GM19397 (cell line): ENCODE measurements around the gene RAB31.

Experiments used
- ATAC-seq: cut with Tn5 transposase; IDR thresholded peaks from one replicate; pipeline ENCODE4 v1.9.1; 2021; ENCODE audit warnings: mild to moderate bottlenecking, moderate library complexity; ENCODE audit not compliant: unreplicated experiment

Gene RAB31

DNA sequence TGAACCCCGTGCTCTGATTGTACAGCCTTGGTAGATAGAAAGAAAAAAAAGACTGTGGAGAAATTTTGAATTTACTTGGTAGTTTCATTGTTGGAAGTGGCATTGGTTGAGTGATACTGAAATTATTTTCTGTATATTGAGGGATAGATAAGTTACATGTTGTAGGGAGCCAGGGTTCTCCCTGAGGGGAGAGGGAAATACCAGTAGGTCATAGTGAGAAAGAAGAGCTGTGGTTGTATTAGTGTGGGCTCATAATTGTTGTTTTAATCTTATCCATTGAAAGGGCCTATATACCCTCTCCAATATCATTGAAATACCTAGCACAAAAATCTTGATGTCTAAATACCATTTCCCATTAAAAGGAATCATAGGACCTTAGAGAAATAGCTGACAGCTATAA lies 16.9 kb upstream of the RAB31 start:
- ATAC-seq = no peak

DNA sequence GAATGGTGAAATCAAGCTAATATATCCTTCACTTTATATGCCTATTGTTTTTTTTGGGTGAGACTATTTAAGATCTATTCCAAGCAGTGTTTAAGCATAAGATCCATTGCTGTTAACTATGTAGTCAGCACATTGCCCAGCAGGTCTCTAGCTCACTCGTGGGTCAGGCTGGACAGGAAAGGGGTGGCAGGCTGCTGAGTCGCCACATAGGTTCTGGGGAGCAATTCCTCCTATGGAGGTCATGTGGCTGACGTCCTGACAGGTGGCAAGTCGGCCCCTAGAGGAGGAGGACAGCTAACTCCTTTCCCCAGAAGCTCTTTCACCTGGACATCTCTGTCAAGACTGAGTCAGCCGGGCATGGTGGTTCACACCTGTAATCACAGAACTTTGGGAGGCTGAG lies 13.9 kb upstream of the RAB31 start:
- ATAC-seq = no peak

DNA sequence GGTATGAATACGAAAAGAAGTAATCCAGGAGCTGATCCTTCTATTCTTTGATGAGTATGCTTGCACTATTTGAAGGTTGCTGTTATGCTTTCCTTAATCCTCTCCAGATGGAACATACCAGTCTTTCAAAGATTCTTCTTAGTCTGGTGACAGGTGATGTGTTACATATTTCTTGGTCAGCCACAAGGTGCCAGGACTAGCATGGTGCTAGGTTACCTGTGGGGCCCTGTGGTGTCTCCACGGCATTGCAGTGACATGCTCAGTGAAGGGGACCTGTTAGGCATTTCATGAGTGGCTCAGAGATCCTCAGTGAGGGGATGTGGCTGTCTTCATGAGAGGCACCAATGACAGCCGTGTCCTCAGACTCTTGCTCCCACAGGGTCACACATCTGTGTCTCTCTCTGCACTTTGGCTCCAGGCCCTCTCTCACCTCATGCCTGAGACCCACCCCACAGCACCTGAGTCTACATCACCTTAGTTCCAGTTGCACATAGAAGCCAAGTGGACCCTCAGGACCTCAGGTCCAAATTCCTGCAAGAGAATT lies 13.1 kb upstream of the RAB31 start:
- ATAC-seq = no peak

GRCh38 chr18:9695605-9696004 lies 12.5 kb upstream of the RAB31 start:
- ATAC-seq = no peak

DNA sequence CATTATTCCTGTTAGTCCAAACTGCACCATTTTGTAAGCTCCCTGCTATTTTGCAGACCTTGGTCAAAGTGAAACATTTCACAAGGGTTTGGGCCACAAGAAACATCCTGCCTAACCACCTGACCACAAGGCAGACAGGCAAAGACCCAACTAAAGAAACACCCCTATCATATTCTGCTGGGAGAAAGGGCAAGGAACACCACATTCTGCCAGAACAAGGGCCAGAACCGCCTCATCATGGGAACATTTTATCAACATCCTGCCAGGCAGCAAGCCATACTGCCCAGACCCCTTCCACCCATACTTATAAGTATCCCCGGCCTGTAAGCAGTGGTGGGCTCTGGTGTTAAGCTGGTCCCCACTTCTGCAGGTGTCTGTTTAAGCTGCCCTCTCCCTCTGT lies 12.0 kb upstream of the RAB31 start:
- no peak for ATAC-seq

GRCh38 chr18:9696701-9697100 lies 11.4 kb upstream of the RAB31 start:
- no peak for ATAC-seq

GRCh38 chr18:9697121-9697520 lies 11.0 kb upstream of the RAB31 start:
- no peak for ATAC-seq

GRCh38 chr18:9698497-9698896 lies 9.6 kb upstream of the RAB31 start:
- no peak for ATAC-seq

DNA sequence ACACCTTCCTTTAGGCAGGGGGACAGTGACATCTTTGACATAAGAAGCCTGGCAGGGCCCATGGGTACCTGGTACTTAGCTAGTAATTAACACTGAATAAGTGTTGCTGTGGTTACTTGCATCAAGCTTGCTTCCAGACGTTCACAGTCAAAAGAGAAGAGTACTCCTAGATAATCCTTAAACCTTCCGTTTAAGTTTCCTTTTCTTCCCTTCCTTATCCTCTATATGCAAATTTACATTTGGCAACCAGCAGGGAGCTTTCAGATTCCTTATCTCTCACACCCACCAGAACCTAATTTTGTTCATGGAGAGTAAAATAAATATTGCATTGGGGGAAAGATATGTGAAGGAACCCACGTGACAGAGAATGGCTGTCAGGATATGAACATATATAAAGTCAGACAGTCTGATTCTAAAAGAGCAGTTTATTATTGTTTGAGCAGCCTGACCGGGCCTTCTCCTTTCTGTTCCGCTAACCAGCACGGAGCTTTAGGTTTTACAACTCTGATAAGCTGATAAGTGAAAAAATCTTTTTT lies 7.8 kb upstream of the RAB31 start:
- ATAC-seq = no peak

DNA sequence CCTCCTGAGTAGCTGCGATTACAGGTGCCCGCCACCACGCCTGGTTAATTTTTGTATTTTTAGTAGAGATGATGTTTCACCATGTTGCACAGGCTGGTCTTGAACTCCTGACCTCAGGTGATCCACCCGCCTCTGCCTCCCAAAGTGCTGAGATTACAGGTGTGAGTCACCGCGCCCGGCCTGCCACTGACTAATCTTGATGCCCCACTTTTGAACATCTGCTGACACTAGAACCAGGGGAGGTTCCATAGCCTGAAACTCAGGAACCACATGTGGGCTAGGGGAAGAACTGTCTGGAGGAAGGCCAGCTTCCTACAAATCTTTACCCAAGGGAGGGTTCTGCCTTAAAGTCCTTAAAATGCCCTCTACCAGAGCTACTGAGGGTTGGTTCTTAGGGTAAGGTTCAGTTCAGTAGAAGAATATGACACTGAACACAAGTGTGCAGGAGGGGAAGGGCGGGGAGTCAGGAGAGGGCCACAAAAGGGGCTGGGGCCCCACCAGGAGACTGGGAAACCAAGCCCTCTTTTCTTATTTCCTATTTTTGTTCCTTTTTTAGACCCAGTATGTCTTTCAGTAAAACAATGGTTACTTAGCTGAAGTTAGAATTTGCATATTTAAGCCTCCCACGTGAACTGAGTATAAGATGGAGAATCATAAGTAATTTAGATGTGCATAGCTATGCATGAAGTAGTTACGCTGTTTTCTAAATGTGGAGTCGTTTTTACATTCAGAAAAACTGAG lies 6.3 kb upstream of the RAB31 start:
- no peak for ATAC-seq

DNA sequence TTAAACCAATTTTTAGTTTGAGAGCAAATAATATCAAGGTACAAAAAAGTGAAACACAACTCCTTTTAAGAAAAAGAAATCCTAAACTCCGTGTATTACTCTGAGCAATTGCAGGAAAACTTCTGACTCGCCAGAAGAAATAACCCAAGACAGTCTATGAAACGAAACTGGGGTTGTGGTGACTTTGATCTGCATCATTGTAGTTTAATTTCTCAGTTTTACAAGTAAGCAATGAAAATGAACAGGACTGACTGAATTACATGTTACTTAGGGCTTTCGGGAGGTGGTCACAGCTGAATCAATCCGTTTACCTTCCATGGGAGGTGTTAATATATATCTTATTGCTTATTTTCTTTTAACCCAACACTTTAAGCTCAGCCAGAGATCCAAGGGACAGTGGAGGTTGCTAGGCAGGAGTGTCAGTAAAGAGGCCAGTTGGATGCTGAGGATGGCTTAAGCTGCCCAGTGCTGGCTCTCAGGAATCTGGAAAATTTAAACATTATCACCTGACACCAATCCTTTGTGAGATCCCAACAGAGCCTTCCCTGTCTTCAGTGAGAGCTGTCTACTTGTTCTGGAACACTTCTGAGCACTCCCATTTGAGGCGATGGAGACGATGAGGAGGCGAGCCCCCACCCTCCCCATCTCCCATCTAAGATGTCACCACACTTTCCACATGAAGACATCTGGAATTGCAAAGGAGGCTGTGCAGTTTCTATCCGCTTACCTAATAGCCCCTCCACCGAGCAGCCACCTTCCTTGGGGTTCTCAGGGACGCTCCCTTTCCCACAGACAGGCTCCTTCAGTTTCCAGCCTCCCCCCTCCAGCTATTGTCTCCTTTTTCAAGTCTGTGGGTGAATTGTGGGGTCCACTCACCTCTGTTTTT lies 3.6 kb upstream of the RAB31 start:
- no peak for ATAC-seq

GRCh38 chr18:9705183-9705829 lies 2.8 kb upstream of the RAB31 start:
- no peak for ATAC-seq

GRCh38 chr18:9706081-9706935 lies 1.8 kb upstream of the RAB31 start:
- no peak for ATAC-seq

GRCh38 chr18:9707381-9708056 lies 582 bp upstream of the RAB31 start:
- no peak for ATAC-seq

- peak; percentile 17 for ATAC-seq
Observed at GRCh38 chr18:9708434-9709303, 568 bp downstream of the RAB31 start.

DNA sequence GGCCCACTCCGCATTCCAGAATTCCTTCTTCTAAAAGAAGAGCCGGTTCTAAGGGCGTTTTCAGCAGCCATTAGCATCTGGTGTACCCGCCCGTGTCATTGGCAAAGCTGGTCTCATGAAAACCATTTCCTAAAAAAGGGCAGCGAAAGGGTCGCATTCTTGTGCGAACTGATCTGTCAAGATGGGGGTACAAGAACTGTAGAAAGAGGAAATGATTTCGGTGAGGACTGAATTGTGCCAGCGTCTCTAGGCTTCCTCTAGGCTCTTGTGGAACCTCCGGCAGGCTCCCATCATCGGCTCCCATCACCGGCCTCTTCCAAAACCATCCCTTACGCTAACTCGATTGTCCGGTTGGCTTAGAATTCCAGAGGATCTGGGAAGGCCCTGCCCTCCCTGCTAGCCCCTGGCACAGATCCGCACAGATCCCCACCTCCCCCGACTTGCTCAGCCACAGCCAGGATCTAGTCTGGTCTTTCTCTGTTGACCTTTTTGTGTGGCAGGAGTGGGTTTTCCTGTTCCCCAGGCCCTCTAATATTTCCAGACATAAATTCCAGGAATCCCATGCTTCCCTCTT lies 1.3 kb downstream of the RAB31 start:
- ATAC-seq = no peak

DNA sequence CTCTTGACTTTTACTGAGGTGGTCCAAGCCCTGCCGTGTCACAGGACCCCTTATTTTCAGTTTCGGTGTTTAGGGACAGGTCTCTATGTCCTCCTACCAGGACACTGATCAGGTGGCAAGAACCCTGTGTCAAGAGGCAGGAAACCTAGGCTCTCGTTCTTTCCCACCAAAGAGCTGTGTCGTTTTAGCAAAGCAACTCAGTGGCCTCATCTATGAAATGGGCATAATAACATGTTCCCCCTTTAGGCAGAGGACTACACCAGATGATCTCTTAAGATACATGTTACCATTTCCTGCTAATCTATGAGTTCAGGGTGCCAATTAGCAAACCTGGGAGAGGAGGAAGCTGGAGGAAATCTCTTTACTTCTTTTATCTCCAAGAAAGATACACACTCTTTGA lies 1.9 kb downstream of the RAB31 start:
- no peak for ATAC-seq

DNA sequence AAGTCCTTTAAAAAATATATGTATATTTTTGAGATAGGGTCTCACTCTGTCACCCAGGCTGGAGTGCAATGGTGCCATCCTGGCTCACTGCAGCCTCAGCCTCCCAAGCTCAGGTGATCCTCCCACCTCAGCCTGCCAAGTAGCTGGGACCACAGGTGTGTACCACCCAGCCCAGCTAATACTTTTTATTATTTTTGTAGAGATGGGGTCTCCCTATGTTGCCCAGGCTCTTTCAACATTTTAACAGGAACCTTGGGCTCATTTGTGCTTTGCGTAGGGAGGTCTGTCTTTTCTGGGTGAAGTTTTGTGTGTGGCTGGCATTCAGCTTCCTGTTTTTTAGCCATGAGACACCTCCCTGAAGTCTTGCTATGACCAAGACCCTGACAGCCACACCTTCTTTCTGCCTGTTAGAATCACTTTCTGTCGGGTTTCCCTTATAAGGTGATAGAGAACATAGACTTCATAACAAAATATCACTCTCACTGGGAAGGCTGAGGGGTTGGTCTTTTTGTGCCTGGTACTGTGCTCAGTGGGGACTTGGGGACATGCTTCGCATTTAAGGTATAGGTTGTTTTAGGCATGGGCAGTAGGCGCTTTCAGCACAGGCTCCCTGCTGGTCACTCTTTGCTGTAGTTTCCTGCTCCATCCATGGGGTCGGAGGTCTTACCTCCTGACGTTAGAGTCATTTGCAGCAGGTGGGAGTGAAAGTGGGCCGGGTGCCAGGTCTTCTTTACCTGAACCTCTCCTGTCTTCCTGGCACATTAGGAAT lies 3.4 kb downstream of the RAB31 start:
- ATAC-seq = peak; percentile 47
